Caco-2 (cell line): ENCODE data around the gene DDOST. TPM values are rescaled to one million over a fixed set of nuclear protein-coding genes. Genes with fewer than 3 reads are reported as not detected.

Experiments
- BruUV-seq: library from RNA; stranded (reverse); fragments of 400-500 nt; replicated peaks from 2 replicates; lab custom pipeline; 2021; lab: Mats Ljungman, UMichigan
- CTCF ChIA-PET: fragments of 300-600 bp; sonication (Branson Sonifier 250); formaldehyde crosslinking; loops from one replicate; lab custom pipeline; 2022; ENCODE audit warnings: antibody characterized with exemption; lab: Charles Lee
- POLR2A ChIA-PET: fragments of 300-600 bp; sonication (Branson Sonifier 250); formaldehyde crosslinking; loops from one replicate; lab custom pipeline; 2022; ENCODE audit warnings: antibody characterized with exemption; lab: Charles Lee
- DNase-seq, 2 experiments: peaks; one replicate each; pipeline versions ENCODE4 v3.0.0 to v3.0.0-alpha.2; 2020 to 2022
- H3K27me3 ChIP-seq: replicated peaks from 2 replicates; pipeline ENCODE4 v1.6.0; 2011; ENCODE audit warnings: low read length; ENCODE audit not compliant: control insufficient read depth, insufficient read depth
- H3K36me3 ChIP-seq: 2 replicates; pipeline ENCODE4 v1.5.1; 2011; ENCODE audit warnings: low read length; ENCODE audit not compliant: control insufficient read depth, insufficient read depth
- H3K4me1 ChIP-seq: fragments of 250-450 bp; sonication (Bioruptor Pico); 2 replicates; pipeline ENCODE4 v1.5.1; 2020; ENCODE audit warnings: mild to moderate bottlenecking
- H3K4me3 ChIP-seq: 2 replicates; pipeline ENCODE4 v1.5.1; 2011; ENCODE audit warnings: low read depth, mild to moderate bottlenecking, control low read depth, low read length
- H3K9me3 ChIP-seq: fragments of 250-450 bp; sonication (Bioruptor Pico); 2 replicates; pipeline ENCODE4 v1.5.1; 2020; ENCODE audit warnings: mild to moderate bottlenecking, moderate library complexity
- H3K27ac Mint-ChIP-seq: one replicate; pipeline ENCODE4 v1.8.0; 2022; ENCODE audit warnings: mixed read lengths; ENCODE audit not compliant: unreplicated experiment
- H3K27me3 Mint-ChIP-seq: one replicate; pipeline ENCODE4 v1.8.0; 2022; ENCODE audit warnings: mixed read lengths; ENCODE audit not compliant: insufficient read depth, unreplicated experiment
- H3K36me3 Mint-ChIP-seq: one replicate; pipeline ENCODE4 v1.8.0; 2022; ENCODE audit warnings: mild to moderate bottlenecking, mixed read lengths; ENCODE audit not compliant: insufficient read depth, unreplicated experiment
- H3K4me1 Mint-ChIP-seq: one replicate; pipeline ENCODE4 v1.8.0; 2022; ENCODE audit warnings: low read depth, mixed read lengths; ENCODE audit not compliant: unreplicated experiment
- H3K4me3 Mint-ChIP-seq: one replicate; pipeline ENCODE4 v1.8.0; 2022; ENCODE audit warnings: mild to moderate bottlenecking, moderate library complexity, mixed read lengths; ENCODE audit not compliant: unreplicated experiment
- H3K9me3 Mint-ChIP-seq: one replicate; pipeline ENCODE4 v1.8.0; 2022; ENCODE audit warnings: mixed read lengths; ENCODE audit not compliant: unreplicated experiment
- intact Hi-C: fragments of 100-400 bp; cut with micrococcal nuclease; formaldehyde crosslinking; loops from one replicate; pipeline ENCODE4 v1.10.0; 2022; ENCODE audit not compliant: unreplicated experiment
- total RNA-seq: library from RNA; stranded (reverse); gene quantifications from 2 replicates; pipeline ENCODE4 v1.2.3, GENCODE V29; 2022
- TF ChIP-seq, protein P1 (sequence below), 2 experiments: fragments of 200-600 bp in 1 of 2; IDR thresholded peaks; 1 replicate in 1 of 2; 2 replicates in 1 of 2; pipeline versions ENCODE4 v1.5.1 to v1.8.0; 2011 to 2022; ENCODE audit warnings: antibody characterized with exemption in 1 of 2, control low read depth in 1 of 2, inconsistent platforms in 1 of 2, low read depth in 1 of 2, low read length in 1 of 2, mild to moderate bottlenecking in 1 of 2, moderate library complexity in 1 of 2; ENCODE audit not compliant: insufficient read depth in 1 of 2, severe bottlenecking in 1 of 2, unreplicated experiment in 1 of 2

Gene DDOST
- total RNA-seq, 1 experiment from 2014 or later: 339 TPM

DNA sequence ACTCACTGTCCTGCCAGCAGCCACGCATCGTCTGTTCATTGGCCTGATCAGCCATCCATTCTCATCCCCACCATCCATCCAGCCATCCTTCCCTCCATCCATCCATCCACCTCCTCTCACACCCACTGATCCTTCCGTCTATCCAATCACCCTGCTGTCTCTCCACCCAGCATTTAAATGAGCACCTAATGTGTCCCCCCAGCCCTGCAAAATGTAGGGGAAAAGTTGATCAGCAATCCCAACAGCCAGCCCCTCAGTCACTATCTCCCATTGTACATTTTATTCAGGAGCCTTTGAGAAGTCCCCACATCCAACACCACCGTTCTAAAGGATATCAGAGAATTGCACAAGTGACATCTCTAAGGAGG is 11.1 kb upstream of the DDOST start:
- Histone ChIP-seq H3K4me1 (no peaks in the 10 kb centered on the region), H3K36me3 (no peaks in the 10 kb centered on the region), H3K9me3 (no peaks in the 10 kb centered on the region), H3K4me3 (no peak overlapping the region), H3K27me3 (no peaks in the 10 kb centered on the region)
- Mint-ChIP-seq H3K36me3 (no peaks in the 10 kb centered on the region), H3K27ac (no peak overlapping the region), H3K4me3 (no peak overlapping the region), H3K9me3 (no peaks in the 10 kb centered on the region), H3K27me3 (no peaks in the 10 kb centered on the region), H3K4me1 (no peaks in the 10 kb centered on the region)
- no TSS peak for BruUV-seq
- DNase-seq: no peak
- ChIA-PET CTCF (no interaction called here), POLR2A (no interaction called here)
- TF ChIP-seq, protein P1, sequence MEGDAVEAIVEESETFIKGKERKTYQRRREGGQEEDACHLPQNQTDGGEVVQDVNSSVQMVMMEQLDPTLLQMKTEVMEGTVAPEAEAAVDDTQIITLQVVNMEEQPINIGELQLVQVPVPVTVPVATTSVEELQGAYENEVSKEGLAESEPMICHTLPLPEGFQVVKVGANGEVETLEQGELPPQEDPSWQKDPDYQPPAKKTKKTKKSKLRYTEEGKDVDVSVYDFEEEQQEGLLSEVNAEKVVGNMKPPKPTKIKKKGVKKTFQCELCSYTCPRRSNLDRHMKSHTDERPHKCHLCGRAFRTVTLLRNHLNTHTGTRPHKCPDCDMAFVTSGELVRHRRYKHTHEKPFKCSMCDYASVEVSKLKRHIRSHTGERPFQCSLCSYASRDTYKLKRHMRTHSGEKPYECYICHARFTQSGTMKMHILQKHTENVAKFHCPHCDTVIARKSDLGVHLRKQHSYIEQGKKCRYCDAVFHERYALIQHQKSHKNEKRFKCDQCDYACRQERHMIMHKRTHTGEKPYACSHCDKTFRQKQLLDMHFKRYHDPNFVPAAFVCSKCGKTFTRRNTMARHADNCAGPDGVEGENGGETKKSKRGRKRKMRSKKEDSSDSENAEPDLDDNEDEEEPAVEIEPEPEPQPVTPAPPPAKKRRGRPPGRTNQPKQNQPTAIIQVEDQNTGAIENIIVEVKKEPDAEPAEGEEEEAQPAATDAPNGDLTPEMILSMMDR (IDR thresholded peaks at IDR 0.05; ENCODE audit: insufficient read depth in 1 of 2, low read depth in 1 of 2, low read length in 1 of 2, severe bottlenecking in 1 of 2, unreplicated experiment in 1 of 2): no peak
- intact Hi-C loops: no loop called here

DNA sequence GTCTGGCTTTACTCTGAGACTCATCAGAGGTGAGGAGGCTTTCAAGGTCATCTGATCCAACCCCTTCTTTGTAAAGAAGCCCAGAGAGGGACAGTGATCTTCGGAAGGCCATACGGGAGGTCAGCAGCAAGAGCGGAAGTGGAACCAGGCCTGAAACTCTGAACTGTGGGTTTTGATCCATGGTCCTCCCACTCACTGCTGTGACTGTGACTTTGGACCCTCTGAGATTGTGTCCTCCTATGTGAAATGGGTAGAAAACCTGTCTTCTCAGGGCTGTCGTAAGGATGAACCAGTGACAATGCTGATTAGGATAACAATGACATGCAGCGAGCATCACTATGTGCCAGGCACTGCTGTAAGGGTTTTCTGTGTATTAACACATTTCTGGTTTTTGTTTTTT is 9.8 kb upstream of the DDOST start:
- ChIA-PET CTCF (no interaction called here), POLR2A (no interaction called here)
- Mint-ChIP-seq H3K36me3 (no peaks in the 10 kb centered on the region), H3K4me1 (no peaks in the 10 kb centered on the region), H3K27me3 (no peaks in the 10 kb centered on the region), H3K4me3 (no peak overlapping the region), H3K9me3 (no peaks in the 10 kb centered on the region), H3K27ac (no peak overlapping the region)
- no TSS peak for BruUV-seq
- TF ChIP-seq, protein P1 (IDR thresholded peaks at IDR 0.05; ENCODE audit: insufficient read depth in 1 of 2, low read depth in 1 of 2, low read length in 1 of 2, severe bottlenecking in 1 of 2, unreplicated experiment in 1 of 2): no peak
- H3K9me3 ChIP-seq: no peaks in the 10 kb centered on the region
- no peaks in the 10 kb centered on the region for H3K4me1 ChIP-seq
- no peaks in the 10 kb centered on the region for H3K27me3 ChIP-seq
- intact Hi-C loops: no loop called here
- DNase-seq: no peak
- no peaks in the 10 kb centered on the region for H3K36me3 ChIP-seq
- no peak overlapping the region for H3K4me3 ChIP-seq

GRCh38 chr1:20668581-20668980 is 7.4 kb upstream of the DDOST start:
- H3K4me3 Mint-ChIP-seq: no peak overlapping the region
- no peak overlapping the region for H3K4me3 ChIP-seq
- BruUV-seq: no TSS peak
- POLR2A ChIA-PET: no interaction called here
- no peak for DNase-seq
- H3K27ac Mint-ChIP-seq: no peak overlapping the region
- H3K9me3 ChIP-seq: no peaks in the 10 kb centered on the region
- CTCF ChIA-PET: no interaction called here
- no peaks in the 10 kb centered on the region for H3K9me3 Mint-ChIP-seq
- no peaks in the 10 kb centered on the region for H3K27me3 Mint-ChIP-seq
- TF ChIP-seq, protein P1 (IDR thresholded peaks at IDR 0.05; ENCODE audit: insufficient read depth in 1 of 2, low read depth in 1 of 2, low read length in 1 of 2, severe bottlenecking in 1 of 2, unreplicated experiment in 1 of 2): no peak
- H3K4me1 ChIP-seq: no peaks in the 10 kb centered on the region
- intact Hi-C loops: no loop called here
- H3K27me3 ChIP-seq: no peaks in the 10 kb centered on the region
- no peaks in the 10 kb centered on the region for H3K4me1 Mint-ChIP-seq
- H3K36me3 Mint-ChIP-seq: no peaks in the 10 kb centered on the region
- no peaks in the 10 kb centered on the region for H3K36me3 ChIP-seq
